Prostate gland (tissue), 2 donors: ENCODE data around the gene ZNF547. TPM values are rescaled to one million over a fixed set of nuclear protein-coding genes. Genes with fewer than 3 reads are reported as not detected.

Experiments used
- DNase-seq: peaks from one replicate; pipeline ENCODE4 v3.0.0-alpha.2; 2019; ENCODE audit warnings: low spot score
- H3K27ac ChIP-seq, 2 donors: fragments of 200-600 bp; sonication (generic); 2 replicates each; pipeline ENCODE4 v1.5.1; 2017 to 2019
- H3K27me3 ChIP-seq: fragments of 200-600 bp; sonication (generic); replicated peaks from 2 replicates; pipeline ENCODE4 v1.5.1; 2019; ENCODE audit not compliant: insufficient read depth
- H3K36me3 ChIP-seq, 2 donors: fragments of 200-600 bp; sonication (generic); 1 replicate in 1 of 2; 2 replicates in 1 of 2; pipeline versions ENCODE4 v1.5.1 to v1.8.1; 2017 to 2019
- H3K4me1 ChIP-seq: fragments of 200-600 bp; sonication (generic); replicated peaks from 2 replicates; pipeline ENCODE4 v1.5.1; 2019
- H3K4me3 ChIP-seq, 2 donors: fragments of 200-600 bp; sonication (generic); 2 replicates each; pipeline ENCODE4 v1.5.1; 2017 to 2019
- H3K9me3 ChIP-seq: fragments of 200-600 bp; sonication (generic); 2 replicates; pipeline ENCODE4 v1.5.1; 2017
- CTCF ChIP-seq, 4 experiments: fragments of 200-600 bp in 2 of 4; fragments of 450-650 bp in 2 of 4; sonication (generic) in 2 of 4; IDR thresholded peaks; 1 replicate in 3 of 4; 2 replicates in 1 of 4; pipeline ENCODE4 v1.5.1; 2016 to 2019; ENCODE audit warnings: antibody characterized with exemption in 4 of 4, mild to moderate bottlenecking in 2 of 4, moderate library complexity in 2 of 4
- POLR2A ChIP-seq: fragments of 450-650 bp; IDR thresholded peaks from one replicate; pipeline ENCODE4 v1.6.1; 2016; ENCODE audit warnings: antibody characterized with exemption, mild to moderate bottlenecking
- POLR2AphosphoS5 ChIP-seq: sonication (generic); formaldehyde crosslinking; IDR thresholded peaks from one replicate; pipeline ENCODE4 v1.6.1; 2017; ENCODE audit warnings: antibody characterized with exemption
- WGBS: methylation state at CpG from one replicate; pipeline ENCODE4 v1.1.5; 2018; 5-methylcytosine and 5-hydroxymethylcytosine counted together
- intact Hi-C: fragments of 100-400 bp; cut with DNase I; formaldehyde crosslinking; loops from one replicate; pipeline ENCODE4 v1.14.2; 2022
- total RNA-seq, 2 donors: library from RNA; depleted of rRNA; stranded (reverse); fragments of >200 nt; gene quantifications; one replicate each; pipeline ENCODE4 v1.1.0, GENCODE V29; 2016

Gene ZNF547
- total RNA-seq, 2 donors from 2014 or later = 4.3 to 8.2 TPM

- TF ChIP-seq POLR2AphosphoS5 (no peak), CTCF (IDR thresholded peaks at IDR 0.05) (no peak), POLR2A (no peak)
- Histone ChIP-seq H3K9me3 (no peaks in the 10 kb centered on the region), H3K4me3 (no peak overlapping the region), H3K27ac (no peak overlapping the region), H3K36me3 (no peaks in the 10 kb centered on the region), H3K27me3 (no peaks in the 10 kb centered on the region), H3K4me1 (no peaks in the 10 kb centered on the region)
- 60% methylated on average over 3 of the region's 3 CpGs for WGBS
- intact Hi-C loops = no loop called here
- DNase-seq = no peak
Measured at GRCh38 chr19:57338877-57339276, 24.5 kb upstream of the ZNF547 start.

- Histone ChIP-seq H3K4me3 (no peak overlapping the region), H3K36me3 (no peaks in the 10 kb centered on the region), H3K27ac (no peak overlapping the region), H3K4me1 (no peaks in the 10 kb centered on the region), H3K27me3 (no peaks in the 10 kb centered on the region), H3K9me3 (no peaks in the 10 kb centered on the region)
- 81% methylated on average over 6 of the region's 6 CpGs for WGBS
- TF ChIP-seq POLR2A (no peak), POLR2AphosphoS5 (no peak), CTCF (IDR thresholded peaks at IDR 0.05) (no peak)
- no peak for DNase-seq
- intact Hi-C loops = no loop called here
Measured at GRCh38 chr19:57342582-57342981, 20.8 kb upstream of the ZNF547 start.

GRCh38 chr19:57348136-57348535, 15.2 kb upstream of the ZNF547 start:
- H3K36me3 ChIP-seq = no peaks in the 10 kb centered on the region
- WGBS = 69% methylated on average over 3 of the region's 3 CpGs
- intact Hi-C loops = no loop called here
- no peak overlapping the region for H3K4me3 ChIP-seq
- H3K27ac ChIP-seq = no peak overlapping the region
- DNase-seq = no peak
- TF ChIP-seq CTCF (IDR thresholded peaks at IDR 0.05) = no peak
- TF ChIP-seq POLR2AphosphoS5 = no peak
- TF ChIP-seq POLR2A = no peak
- no peaks in the 10 kb centered on the region for H3K9me3 ChIP-seq
- H3K27me3 ChIP-seq = no peaks in the 10 kb centered on the region
- peaks cover 2% of the 10 kb centered on the region for H3K4me1 ChIP-seq

GRCh38 chr19:57350877-57351805, 12.2 kb upstream of the ZNF547 start, which contains the start of gene ZNF304:
Gene ZNF304 (plus strand): TSS chr19:57351271. CDS start chr19:57351665, 394 bp downstream.
- Histone ChIP-seq H3K27ac (peak within 1 kb of the TSS; percentile 78 to 82), H3K27me3 (no peaks in the 10 kb centered on the region), H3K9me3 (no peaks in the 10 kb centered on the region), H3K4me1 (peaks cover 2% of the 10 kb centered on the region), H3K36me3 (peaks cover 0 to 23% of the 10 kb centered on the region in 2 donors), H3K4me3 (peak within 1 kb of the TSS; percentile 87 to 88)
- WGBS = under 1% methylated on average over 49 of the region's 57 CpGs
- intact Hi-C loops = no loop called here
- DNase-seq = peak; percentile 94
- TF ChIP-seq POLR2AphosphoS5 (peak; percentile 97), CTCF (IDR thresholded peaks at IDR 0.05) (no peak)

GRCh38 chr19:57351867-57352266, 11.5 kb upstream of the ZNF547 start:
- H3K4me1 ChIP-seq = peaks cover 2% of the 10 kb centered on the region
- no peaks in the 10 kb centered on the region for H3K27me3 ChIP-seq
- peaks cover 7 to 29% of the 10 kb centered on the region in 2 donors for H3K36me3 ChIP-seq
- WGBS = 17% methylated on average over 7 of the region's 7 CpGs
- intact Hi-C loops = no loop called here
- H3K27ac ChIP-seq = peak overlapping the region in 1 of 2 donors; percentile 78
- TF ChIP-seq CTCF (IDR thresholded peaks at IDR 0.05) (no peak), POLR2AphosphoS5 (no peak), POLR2A (no peak)
- peak overlapping the region; percentile 87 to 88 for H3K4me3 ChIP-seq
- no peaks in the 10 kb centered on the region for H3K9me3 ChIP-seq
- no peak for DNase-seq
